ENCODE results near the gene PUS3. TPM values are rescaled to one million over a fixed set of nuclear protein-coding genes. Genes with fewer than 3 reads are reported as not detected.
A peak's percentile ranks its signal among the peaks of the same experiment; 100 is the strongest.

PUS3 gene
- polyA plus RNA-seq, 12 donors, result 9.1 to 15.7 (median 13.0) TPM; not detected in 1

DNA sequence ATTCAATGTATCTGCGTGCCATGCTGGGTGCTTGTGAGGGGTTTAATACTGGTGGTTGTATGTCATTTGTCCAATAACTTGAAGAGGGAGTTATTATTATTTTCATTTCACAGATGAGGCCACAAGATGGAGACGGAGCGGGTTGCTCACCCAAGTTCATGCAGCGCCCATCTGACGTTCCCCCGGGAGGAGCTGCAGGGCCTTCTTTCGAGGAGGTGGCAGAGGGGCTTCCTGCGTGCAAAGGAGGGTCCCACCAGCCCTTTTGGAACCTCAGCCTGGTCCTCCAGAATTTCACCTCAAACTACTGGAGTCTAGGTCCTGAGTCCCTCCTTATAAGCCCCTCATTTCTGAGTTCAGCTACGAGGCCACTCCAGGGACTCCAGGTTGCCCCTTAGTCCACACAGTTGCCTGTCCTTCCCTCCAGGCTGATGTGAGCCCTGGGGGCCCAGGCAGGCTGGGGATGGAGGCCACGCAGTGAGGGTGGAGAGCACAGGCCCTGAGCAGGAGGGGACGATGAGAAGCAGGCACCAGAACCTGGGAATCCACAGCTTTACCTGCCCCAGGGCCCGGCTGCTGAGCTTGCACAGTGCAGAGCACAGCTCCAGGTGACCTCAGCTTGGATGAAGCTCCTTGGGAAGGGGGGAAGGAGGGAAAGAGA, 39.9 kb upstream of the PUS3 start:
- no peak for DNase-seq

DNA sequence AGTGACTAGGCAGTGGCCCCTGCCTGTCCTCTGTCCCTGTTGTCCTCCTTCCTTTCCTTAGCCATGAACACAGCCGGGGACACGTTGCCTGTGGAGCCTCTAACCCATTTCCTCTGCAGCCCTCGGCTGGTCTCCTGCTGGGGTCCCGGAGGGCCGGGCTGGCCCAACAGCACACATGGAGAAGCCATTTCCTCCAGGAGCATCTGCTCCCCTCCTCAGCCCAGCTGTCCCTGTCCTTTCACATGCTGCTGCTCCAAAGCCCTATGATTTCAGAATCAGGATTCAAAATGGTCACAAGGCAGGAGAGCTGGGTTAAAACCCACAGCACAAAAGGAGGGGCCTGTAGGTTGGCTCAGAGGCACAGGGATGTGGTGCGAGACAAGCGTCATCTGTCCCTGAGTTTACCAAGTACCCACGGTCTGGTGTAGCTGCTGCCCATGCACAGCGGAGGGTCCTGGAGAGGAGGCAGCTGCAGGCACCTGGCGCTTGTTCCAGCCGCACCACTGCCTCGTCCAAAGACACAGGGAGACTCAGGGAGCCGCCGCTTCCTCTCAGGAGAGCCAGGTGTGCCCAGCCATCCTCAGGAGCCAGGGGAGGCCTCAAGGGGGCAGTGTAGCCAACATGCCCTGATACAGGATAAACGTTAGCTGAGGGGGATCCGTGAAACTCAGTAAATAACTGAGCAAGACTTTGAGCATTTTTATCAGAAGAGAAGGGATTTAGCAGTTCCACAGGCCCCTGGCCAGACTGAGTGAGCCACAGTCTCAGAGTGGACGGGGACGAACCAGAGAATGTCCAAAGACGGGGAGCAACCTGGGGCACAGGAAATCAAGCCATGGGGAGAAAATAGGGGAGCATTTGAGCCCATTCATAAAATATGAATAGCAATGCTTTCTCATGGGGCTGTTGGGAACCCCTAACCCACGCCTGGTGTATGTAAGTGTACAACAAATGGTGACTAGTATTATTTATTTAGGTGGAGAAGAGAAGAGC, 38.9 kb upstream of the PUS3 start:
- peak; percentile 58 for DNase-seq

DNA sequence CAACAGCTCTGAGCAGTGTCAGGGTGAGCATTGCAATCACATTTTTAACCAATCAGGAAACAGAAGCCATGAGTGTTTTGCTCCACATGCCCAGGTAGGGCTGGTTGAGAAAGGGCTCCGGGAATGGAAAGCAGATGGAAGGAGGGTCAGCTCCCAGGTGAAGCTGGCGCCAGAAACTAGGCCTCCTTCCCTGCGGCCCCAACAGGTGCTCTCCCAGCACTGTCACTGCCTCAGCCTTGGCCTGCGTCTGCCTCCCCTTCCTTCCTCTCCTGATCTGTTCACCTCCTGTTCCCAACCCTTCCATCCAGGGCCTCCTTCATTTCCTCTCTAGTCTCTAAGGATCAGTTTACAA, 38.2 kb upstream of the PUS3 start:
- DNase-seq, result no peak

DNA sequence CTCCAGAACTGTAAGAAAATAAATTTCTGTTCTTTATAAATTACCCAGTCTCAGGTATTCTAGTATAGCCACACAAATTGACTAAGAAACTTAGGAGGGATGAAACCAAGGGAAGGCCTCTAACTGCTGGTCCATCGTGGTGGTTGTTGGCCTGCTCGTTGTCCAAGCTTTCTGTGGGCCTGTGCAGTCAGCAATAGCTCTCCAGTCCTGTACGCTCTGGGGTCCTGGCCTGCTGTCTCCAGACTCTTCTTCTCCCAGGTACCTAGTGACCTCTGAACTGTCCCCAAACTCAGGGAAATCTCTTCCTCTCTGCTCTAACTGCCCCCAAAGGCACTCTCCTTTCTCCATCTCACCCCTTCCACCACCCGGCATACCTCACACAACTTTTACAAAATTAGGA, 37.1 kb upstream of the PUS3 start:
- no peak for DNase-seq

DNA sequence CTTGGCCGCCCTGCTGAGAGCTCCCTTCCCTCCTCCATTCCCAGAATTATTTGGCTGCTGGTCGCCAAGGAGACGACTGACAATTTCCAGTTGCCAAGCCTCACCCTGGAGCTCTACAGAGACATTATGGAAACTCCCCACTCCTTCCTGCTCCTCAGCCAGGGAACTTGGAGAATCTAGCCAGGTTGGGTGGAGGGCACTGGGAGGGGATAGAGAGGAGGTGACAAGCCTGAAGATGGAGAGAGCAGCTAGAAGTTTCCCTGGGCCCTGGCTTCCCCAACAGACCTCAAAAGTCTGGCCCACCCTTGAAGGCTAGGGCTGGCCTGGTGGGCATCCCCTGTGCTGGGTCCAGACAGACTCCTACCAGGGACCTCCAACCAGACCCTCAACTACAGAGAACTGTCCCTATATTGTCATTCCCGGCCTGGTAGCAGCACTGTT, 36.1 kb upstream of the PUS3 start:
- DNase-seq, result peak; percentile 73

DNA sequence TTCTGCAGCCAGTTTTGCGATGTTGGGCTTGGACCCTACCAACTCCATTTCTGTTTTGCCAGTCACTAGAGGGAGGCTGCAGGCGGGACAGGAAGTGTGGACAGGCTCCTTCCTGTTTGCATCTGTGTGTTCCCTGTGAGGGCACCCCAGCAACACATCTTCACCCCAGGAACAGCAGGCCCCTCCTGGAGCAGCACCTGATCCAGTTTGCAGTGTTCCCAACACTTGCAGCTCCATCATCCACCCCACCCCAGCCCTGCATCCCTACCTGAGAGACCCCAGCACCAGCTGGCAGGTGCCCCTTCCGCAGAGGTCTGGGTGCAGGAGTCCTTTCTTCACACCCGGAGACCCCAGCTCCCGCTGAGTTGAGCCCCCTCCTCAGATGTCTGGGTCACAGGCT, 35.4 kb upstream of the PUS3 start:
- no peak for DNase-seq

DNA sequence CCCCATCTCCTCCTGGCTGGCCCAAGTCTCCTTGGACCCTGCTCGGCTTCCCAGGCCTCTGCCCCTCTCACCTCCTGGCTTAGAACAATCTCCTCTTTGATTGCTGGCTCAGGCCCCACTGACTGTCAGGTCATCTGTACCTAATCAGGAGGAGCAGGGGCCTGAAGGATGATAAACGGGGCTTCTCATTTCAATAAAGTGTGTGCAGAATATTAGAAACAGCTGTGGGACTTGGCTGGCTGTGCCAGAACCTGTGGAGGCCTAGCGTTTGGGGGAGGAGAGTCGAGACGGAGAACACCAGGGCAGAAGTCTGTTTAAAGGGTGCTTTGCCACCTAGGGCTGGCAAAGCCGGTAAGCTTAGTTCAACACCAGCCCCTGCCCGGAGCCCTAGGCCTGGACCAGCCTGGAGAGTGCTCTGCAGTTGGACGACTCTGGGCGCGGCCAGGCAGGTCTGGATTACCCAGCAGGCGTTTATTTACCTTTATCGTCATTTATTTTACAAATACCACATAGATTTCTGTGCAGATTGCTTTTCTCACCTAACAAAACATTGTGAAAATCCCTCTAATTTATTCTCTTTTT, 32.7 kb upstream of the PUS3 start:
- DNase-seq, result peak; percentile 69

DNA sequence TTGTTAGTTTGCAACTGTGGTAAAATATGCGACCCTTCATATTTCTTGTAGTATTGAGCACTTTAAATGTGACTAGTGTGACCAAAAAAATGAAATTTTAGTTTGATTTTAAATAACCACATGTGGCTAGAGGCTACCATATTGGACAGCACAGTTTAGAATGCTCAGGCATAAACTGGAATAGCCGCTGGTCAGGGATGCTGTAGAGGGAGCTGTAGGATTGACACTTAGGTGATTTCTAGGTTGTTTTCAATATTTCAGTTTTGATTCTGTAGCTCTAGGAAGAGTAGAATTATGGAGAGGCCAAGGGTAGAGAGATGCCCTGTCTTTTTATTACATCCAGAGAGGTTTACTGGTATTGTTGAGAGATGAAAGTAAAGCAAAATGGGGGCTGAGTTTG, 32.0 kb upstream of the PUS3 start:
- no peak for DNase-seq

DNA sequence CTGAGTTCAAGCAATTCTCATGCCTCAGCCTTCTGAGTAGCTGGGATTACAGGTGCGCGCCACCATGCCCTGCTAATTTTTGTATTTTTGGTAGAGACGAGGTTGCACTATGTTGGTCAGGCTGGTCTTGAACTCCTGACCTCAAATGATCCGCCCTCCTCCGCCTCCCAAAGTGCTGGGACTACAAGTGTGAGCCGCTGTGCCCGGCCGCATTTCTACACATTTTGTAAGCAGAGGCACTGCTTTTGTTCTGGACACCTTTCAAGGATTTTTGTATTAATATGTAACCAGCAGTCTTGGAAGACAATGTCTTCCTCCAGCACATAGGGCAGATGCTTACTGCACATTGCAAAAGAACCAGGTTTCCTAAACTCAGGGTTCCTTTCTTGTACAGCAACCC, 31.5 kb upstream of the PUS3 start:
- no peak for DNase-seq

DNA sequence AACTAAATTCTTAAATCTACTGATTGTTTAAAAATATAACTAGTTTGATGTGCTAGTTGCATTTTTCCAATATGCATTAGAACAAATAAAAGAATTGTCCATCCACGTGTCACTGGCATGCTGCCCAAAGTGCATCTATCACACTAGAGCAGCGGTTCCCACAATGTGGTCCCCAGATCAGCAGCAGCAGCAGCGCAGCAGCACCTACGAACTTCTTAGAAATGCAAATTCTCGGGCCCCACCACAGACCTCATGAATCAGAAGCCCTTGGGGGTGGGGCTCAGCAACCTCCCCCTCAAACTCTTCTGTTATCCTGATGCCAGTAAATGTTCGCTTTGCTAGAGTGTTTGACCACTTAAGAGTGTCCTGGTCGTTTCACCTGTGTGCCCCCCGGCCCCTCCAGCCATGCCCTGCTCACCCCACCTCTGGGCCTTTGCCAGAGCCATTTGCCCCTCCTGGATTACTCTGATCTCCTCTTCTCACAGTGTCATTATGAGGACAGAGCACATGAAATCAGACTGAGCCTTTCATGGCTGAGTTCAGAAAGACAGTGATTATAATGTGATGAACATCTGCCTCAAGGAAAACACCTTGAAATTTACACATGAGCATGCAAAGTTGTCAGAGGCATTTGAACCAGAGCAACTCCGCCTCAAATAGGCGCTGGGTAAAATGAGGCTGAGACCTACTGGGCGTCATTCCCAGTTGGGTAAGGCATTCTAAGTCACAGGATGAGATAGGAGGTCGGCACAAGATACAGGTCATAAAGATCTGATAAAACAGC, 30.2 kb upstream of the PUS3 start:
- no peak for DNase-seq

DNA sequence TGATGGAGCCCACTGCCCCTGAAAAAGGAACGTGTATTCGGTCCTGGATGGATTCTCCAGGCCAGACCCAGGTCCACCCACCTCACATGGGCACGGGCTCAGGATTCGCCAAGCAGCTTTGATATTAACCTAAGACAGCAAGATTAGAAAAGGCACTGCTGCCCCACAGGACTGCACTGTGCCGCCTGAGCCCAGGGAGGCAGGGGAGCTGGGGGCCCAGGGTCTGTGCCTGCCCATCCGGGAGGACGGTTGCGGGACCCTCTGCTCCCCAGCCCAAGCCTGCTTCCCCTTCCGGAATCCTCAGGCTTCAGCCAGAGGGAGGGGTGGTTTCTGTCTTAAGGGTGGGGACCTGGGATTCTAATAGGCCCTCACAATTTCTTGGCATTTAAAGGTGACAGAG, 29.3 kb upstream of the PUS3 start:
- no peak for DNase-seq

DNA sequence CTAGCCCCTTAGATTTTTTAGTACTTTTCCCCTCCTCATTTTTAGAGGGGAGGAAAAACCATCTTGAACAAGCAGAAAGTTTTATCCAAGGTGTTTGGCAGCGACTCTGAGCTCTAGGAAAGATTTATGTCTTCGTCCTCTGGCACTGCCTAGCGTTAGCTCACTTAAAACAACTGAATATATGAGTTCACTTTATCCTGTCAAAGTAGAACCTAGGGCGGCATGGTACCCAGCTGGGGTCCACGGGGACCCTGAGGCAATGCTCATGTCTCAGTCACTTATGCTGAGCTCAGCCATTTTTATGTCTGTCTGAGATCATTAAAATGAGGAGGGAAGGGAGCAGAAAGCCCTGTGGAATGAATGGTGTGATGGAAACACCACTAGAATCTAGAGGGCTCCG, 28.7 kb upstream of the PUS3 start:
- peak; percentile 73 for DNase-seq

DNA sequence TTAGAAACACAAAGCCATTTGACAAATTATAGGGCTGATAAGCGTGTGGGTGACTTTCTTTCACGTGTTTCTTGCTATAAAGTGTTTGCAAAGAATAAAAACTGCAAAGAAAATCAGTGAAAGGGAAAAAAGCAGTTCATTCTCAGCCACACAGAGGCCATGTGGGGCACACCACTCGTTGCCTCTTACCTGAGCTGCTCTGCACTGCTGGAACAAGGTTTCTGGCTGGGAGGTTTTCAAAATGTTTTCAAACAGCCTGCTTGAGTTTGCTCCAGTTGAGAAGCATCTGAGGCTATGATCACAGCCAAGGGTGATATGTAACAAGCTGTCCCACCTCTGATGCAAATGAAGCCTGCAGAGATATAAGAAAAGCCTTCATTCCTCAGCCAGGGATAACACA, 28.1 kb upstream of the PUS3 start:
- DNase-seq, result no peak

DNA sequence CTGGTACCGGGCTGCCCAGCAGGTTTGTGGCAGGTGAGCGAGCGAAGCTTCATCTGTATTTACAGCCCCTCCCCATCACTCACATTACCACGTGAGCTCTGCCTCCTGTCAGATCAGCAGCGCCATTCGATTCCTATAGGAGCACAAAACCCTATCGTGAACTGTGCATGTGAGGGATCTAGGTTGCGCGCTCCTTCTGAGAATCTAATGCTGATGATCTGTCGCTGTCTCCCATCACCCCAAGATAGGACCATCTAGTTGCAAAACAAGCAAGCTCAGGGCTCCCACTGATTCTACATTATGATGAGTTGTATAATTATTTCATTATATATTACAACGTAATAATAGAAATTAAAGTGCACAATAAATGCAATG, 27.1 kb upstream of the PUS3 start:
- DNase-seq, result no peak

DNA sequence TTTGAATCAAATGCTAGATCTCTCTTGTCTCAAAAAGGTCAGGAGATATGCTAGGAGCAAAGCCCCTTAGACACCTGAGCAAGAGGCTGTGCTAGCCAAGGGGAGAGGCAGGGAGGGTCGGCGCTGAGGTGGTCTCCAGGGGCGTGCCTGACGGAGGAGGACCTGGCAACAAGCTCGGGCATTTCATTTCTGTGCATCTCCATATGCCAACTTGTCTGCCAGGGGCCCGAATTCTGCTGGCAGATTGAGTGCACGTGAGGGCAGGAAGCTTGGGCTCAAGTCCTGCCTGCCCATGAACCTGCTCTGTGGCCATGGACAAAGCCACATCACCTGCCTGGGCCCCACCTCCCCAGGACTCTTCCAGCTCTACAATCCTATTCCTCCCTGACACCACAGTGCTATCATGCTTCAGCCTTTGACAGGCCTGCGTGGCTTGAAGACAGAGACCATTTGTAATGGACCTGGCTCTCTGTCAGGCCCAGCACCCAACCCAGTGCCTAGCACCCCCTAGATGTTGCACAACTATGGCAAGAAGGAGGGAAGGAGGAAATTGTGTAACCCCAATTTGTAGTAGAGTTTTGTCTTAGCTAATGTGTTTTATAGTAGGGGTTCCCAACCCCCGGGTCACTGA, 26.6 kb upstream of the PUS3 start:
- DNase-seq, result no peak

DNA sequence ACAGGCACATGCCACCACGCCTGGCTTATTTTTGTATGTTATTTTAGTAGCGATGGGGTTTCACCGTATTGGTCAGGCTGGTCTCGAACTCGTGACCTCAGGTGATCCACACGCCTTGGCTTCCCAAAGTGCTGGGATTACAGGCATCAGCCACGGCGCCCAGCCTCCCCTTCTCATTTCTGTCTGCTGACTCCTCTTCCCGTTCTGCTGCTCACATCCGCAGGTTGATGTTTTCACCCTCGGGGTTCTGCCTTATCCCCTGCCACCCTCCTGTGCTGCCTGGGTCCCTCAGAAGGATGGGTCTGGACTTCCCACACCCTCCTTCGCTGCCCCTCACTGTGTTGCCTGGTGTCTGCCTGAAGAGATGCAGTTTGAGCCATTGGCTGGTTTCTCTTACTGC, 23.7 kb upstream of the PUS3 start:
- no peak for DNase-seq

DNA sequence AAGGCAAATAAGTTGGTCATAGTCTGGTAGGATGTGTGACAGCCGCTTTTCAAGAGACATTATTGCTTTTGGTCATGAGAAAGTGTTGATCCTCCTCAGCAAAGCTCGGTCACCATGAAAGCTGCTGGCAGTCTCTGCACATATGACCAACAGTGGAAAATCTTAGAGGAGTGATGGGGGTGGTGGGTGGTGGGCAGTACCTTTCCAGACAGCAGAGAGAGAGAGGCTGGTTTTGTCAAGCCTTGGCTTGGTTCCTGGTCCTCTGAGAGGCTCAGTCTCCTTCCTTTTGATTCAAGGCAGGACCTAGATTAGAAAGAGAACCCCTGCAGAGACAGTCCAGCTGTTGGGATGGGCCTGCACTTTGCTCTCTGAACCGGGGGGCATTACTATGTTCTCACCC, 22.8 kb upstream of the PUS3 start:
- DNase-seq, result no peak

DNA sequence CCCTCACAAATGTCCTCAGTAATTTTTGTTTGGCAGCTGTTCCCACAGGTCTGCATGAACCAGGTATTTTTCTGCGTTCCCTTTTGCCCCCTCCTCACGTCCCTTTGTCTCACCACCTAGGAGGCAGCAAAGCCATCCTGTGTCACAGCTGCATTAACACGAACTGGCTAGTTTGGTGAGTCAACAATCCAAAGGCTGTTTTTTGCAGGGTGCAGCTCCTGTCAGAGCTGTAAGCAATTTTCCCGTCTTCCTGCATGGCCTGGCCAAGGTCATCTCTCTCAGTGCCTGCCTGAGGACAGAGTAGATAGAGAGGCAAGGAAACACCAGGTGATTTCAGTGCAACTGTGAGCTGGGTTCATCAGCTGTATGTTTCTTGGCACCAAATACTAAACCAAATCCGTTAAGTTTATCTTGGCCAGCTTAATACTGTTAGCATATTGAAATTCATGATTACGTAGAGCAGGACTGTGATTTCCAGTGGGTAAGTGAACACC, 22.3 kb upstream of the PUS3 start:
- no peak for DNase-seq

DNA sequence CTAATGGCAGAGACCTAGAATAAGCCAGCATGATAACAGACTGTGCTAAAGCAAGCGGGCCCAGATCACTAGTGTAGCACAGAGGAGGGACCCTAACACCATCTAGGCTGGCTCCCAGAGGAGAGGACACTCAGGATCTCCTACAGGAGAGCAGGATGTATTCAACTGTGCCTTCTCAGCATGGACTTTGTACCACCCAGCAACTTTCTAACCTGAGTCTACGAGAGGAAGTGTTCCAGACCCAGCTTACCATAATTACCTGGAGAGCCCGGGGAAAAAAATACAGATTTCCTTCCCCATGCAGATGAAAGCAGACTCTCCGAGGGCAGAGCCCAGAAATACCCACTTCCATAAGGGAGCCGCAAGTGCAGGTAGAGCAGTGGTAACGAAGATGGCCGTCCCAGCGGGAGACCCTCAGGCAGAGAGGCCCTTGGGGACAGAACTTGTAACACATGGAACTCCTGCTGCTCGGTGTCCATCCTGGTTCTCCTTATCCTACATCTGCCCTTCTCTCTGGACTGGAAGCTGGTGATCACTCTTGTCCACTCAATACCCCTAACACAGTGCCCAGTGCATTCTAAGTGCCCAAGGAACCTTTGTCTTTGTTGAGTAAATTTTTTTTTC, 21.5 kb upstream of the PUS3 start:
- DNase-seq, result no peak

DNA sequence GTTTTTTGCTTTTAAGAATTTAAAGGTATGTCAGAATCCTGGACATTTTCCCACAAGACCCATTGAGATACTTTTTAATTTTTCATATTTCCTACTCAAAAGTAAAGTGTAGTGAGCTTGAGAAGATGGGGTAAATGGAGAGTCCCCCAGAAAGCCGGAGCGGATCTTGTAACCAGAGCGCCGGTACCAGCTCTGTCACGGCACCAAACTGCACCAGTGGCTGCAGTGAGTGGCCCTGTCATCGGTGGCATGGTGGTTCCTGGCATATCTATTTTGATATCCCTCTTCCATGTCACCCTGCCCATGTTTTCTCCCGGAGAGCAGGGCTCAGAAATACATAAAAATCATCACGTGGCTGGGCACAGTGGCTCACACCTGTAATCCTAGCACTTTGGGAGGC, 20.6 kb upstream of the PUS3 start:
- DNase-seq, result no peak

DNA sequence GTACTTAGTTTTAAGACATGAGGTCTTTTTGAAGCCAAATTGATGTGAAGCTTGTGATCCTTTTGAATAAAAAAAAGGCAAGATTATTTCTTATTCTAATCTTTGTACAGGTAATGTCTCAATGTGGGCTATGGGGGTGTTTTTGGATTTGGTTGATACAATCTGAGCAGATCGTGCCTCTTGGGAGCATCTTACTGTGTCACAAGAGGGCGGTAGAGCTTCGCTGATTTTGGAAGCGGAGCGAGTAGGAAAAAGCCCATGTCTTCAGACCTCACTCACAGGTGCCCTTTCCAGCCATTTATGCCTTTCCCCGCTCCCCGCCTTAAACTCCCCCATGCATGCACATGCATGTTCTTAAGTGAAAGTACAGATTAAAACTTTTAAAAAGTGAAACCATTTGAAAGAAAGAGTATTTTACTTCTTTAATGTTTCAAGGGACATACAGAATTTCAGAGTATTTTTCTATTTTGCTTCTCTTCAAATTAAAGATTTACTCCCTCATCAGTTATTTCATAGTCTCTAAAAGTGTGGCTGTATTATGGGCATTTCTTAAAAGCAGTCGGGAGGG, 20.1 kb upstream of the PUS3 start:
- peak; percentile 84 for DNase-seq

Measured in muscle of arm (tissue), 12 donors.